C4-2B (cell line): Measurements from ENCODE around the gene TLDC2.

Experiments used
- ZFX ChIP-seq: fragments of 450-650 bp; IDR thresholded peaks from 2 replicates; pipeline ENCODE4 v1.6.1; 2017
- TF ChIP-seq, protein P1 (sequence below): fragments of 450-650 bp; conservative IDR thresholded peaks from 2 replicates; pipeline ENCODE4 v1.5.1; 2017; ENCODE audit warnings: mild to moderate bottlenecking

DNA sequence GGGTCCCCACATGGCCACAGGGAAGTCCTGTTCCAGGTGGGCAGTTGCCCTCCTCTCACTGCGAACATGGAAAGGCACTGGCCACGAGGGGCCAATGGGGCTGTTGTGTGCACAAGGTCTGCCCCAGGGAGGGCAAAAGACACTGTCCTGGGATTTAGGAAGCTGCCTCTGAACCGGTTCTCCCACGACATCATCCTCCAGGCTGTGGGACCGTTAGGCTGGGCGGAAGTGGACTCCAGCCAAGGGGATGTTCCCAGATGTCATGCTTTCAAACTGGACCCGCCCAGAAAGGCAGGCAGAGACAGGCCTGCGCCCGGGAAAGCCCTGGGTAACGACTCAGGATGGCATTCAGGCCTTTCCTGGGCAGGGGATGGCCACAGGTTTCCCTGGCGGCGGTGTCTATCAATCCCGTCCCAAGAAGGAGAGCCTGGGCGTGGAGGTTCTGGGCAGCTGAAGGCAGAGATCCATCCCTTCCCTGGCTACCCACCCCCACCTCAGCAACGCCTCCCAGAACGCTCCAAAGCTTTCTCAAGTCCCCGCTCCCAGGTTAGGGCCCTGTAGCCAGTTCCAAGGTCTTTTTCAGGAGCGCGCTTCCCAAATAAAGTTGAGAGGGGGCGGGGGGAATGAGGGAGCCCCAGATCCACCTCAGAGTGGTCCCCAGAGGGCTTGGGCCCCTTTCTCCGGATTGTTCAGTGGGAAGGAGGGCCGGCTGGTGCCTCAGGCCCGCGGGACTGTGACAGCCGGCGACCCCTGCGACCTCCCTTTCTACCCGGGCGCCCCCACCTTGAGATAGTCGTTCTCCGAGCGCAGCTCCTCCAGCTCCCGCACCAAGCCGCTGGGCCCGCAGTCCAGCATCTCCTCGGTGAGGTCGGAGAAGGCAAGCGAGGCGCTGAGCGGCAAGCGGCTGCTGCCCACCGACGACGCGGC, 13.8 kb upstream of the TLDC2 start:
- TF ChIP-seq, protein P1, sequence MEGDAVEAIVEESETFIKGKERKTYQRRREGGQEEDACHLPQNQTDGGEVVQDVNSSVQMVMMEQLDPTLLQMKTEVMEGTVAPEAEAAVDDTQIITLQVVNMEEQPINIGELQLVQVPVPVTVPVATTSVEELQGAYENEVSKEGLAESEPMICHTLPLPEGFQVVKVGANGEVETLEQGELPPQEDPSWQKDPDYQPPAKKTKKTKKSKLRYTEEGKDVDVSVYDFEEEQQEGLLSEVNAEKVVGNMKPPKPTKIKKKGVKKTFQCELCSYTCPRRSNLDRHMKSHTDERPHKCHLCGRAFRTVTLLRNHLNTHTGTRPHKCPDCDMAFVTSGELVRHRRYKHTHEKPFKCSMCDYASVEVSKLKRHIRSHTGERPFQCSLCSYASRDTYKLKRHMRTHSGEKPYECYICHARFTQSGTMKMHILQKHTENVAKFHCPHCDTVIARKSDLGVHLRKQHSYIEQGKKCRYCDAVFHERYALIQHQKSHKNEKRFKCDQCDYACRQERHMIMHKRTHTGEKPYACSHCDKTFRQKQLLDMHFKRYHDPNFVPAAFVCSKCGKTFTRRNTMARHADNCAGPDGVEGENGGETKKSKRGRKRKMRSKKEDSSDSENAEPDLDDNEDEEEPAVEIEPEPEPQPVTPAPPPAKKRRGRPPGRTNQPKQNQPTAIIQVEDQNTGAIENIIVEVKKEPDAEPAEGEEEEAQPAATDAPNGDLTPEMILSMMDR: no peak
- no peak for TF ChIP-seq ZFX
